ENCODE data around the gene DCTN2. TPM values are rescaled to one million over a fixed set of nuclear protein-coding genes. Genes with fewer than 3 reads are reported as not detected.

DCTN2 gene
- total and polyA plus RNA-seq, 4 donors = 28.5 to 66.6 (median 31.2) TPM

DNA sequence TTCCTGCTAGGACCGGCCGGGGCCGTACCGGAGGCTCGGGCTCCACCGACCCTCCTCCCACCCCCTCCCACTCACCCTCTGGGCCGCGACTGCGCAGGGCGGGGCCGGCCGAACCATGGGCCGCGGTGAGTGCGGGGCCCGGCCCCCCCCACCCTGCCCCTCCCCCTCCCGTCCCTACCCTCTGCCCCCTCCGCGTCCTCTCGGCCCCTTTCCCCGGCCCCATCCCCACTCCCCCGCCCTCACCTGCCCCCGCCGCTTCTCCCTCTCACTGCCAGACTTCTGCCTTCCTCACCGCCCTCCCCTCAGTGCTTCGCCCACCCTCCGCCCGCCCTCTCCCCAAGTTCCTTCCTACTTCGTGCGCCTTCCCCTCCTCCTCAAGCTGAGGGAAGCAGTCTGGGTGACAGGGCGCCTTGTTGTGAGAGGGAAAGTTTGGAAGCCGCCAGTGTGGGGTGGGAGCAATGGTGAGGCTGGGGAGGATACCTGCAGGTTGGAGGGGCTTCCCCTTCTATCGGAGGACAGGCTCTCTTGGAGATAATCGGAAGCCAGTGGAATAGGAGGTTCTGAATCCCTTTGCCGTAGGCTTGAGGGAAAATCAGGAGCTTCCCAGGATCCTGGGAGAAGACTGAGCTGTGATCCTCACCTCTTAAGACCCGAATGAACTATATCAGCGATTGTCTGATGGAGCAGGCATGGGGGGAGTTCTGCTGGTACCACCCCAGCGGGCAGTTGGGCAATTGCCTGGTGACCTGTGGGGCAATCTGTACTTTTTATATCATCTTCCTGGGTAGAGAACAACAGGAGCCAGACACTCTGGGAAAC lies 23.9 kb downstream of the DCTN2 start:
- no peak for DNase-seq (ENCODE audit: low spot score)
- H3K36me3 ChIP-seq (ENCODE audit: control insufficient read depth in 4 of 4, insufficient read depth in 3 of 4, low read depth in 1 of 4, low read length in 3 of 4) = peaks cover 10 to 19% (median 16%) of the 10 kb centered on the region in 4 donors
- WGBS = 2% methylated on average over 38 of the region's 38 CpGs
- TF ChIP-seq NR2F2 (IDR thresholded peaks at IDR 0.05) = peak; percentile 40
- no peak for TF ChIP-seq HNF4G (IDR thresholded peaks at IDR 0.05)
- TF ChIP-seq SP1 (IDR thresholded peaks at IDR 0.05) = no peak
- peak in 1 of 2 donors; percentile 17 for TF ChIP-seq RXRA (IDR thresholded peaks at IDR 0.05)
- no peak for TF ChIP-seq FOXA1 (IDR thresholded peaks at IDR 0.05)
- TF ChIP-seq HNF4A (conservative IDR thresholded peaks at IDR 0.05) = peak; percentile 37 to 60
- TF ChIP-seq TAF1 (conservative IDR thresholded peaks at IDR 0.05) = no peak
- TF ChIP-seq, protein P1, sequence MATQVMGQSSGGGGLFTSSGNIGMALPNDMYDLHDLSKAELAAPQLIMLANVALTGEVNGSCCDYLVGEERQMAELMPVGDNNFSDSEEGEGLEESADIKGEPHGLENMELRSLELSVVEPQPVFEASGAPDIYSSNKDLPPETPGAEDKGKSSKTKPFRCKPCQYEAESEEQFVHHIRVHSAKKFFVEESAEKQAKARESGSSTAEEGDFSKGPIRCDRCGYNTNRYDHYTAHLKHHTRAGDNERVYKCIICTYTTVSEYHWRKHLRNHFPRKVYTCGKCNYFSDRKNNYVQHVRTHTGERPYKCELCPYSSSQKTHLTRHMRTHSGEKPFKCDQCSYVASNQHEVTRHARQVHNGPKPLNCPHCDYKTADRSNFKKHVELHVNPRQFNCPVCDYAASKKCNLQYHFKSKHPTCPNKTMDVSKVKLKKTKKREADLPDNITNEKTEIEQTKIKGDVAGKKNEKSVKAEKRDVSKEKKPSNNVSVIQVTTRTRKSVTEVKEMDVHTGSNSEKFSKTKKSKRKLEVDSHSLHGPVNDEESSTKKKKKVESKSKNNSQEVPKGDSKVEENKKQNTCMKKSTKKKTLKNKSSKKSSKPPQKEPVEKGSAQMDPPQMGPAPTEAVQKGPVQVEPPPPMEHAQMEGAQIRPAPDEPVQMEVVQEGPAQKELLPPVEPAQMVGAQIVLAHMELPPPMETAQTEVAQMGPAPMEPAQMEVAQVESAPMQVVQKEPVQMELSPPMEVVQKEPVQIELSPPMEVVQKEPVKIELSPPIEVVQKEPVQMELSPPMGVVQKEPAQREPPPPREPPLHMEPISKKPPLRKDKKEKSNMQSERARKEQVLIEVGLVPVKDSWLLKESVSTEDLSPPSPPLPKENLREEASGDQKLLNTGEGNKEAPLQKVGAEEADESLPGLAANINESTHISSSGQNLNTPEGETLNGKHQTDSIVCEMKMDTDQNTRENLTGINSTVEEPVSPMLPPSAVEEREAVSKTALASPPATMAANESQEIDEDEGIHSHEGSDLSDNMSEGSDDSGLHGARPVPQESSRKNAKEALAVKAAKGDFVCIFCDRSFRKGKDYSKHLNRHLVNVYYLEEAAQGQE (IDR thresholded peaks at IDR 0.05) = no peak
- TF ChIP-seq, protein P2, sequence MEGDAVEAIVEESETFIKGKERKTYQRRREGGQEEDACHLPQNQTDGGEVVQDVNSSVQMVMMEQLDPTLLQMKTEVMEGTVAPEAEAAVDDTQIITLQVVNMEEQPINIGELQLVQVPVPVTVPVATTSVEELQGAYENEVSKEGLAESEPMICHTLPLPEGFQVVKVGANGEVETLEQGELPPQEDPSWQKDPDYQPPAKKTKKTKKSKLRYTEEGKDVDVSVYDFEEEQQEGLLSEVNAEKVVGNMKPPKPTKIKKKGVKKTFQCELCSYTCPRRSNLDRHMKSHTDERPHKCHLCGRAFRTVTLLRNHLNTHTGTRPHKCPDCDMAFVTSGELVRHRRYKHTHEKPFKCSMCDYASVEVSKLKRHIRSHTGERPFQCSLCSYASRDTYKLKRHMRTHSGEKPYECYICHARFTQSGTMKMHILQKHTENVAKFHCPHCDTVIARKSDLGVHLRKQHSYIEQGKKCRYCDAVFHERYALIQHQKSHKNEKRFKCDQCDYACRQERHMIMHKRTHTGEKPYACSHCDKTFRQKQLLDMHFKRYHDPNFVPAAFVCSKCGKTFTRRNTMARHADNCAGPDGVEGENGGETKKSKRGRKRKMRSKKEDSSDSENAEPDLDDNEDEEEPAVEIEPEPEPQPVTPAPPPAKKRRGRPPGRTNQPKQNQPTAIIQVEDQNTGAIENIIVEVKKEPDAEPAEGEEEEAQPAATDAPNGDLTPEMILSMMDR (IDR thresholded peaks at IDR 0.05; ENCODE audit: low read depth, low read length, missing input control) = peak; percentile 1
- no peak for TF ChIP-seq RAD21 (IDR thresholded peaks at IDR 0.05)
- peak; percentile 19 for TF ChIP-seq YY1 (IDR thresholded peaks at IDR 0.05)
- H3K27ac ChIP-seq (ENCODE audit: low read depth in 1 of 2, low read length in 2 of 2) = peak overlapping the region; percentile 92 to 95
- H3K9ac ChIP-seq (ENCODE audit: low read depth in 1 of 2, low read length in 2 of 2) = peak overlapping the region; percentile 83 to 96
- no peaks in the 10 kb centered on the region for H3K27me3 ChIP-seq (ENCODE audit: control insufficient read depth in 4 of 4, insufficient read depth in 4 of 4, low read length in 3 of 4)
- H3K4me1 ChIP-seq (ENCODE audit: control insufficient read depth in 4 of 4, insufficient read depth in 4 of 4, low read length in 3 of 4) = peaks cover 9 to 50% (median 36%) of the 10 kb centered on the region in 4 donors
- H3K4me3 ChIP-seq (ENCODE audit: low read depth in 1 of 3, low read length in 3 of 3) = peak overlapping the region; percentile 63 to 96 (median 82)
- H3K9me3 ChIP-seq (ENCODE audit: control insufficient read depth in 4 of 4, low read length in 3 of 4) = no peaks in the 10 kb centered on the region

DNA sequence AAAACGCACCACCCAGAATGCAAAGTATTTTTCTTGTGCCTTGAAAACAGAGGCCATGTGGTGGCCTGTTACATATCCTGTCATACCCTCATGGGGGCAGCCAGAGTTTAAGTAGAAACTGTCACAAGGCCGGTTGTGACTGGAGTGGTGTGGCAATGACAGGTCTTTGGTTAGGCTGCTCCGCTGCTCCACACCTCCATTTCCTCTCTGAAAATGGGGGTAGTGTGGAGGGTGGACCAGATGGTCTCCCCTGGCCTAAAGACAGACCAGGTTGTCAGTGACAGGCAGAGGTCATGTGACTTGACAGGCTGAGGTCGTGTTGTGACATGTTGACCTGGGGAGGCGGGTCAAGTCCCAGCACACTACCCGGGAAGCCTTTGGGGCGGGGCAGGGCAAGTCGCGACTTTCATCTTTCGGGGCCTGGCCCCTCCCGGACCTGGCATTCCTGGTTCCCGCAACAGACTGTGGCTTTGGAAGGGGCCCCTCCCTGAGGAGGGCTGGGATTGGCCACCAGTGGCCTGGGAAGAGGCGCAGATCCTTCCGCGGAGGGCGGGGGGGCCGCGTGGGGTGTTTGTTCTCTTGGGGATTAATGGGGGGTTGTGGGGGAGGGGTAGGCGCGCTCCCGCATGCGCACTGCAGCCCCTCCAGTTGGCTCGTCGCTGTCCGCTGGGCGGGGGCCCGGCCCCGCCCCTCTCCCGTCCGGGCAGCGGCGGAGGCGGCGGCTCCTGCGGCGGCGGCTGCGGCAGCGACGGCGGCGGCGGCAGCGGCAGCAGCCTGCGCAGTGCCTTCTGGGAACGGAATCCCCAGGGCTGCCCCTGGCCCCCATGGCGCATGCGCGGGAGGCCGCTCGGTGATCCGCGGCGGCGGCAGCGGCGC lies 24.7 kb downstream of the DCTN2 start, which contains the start of gene MBD6:
Gene MBD6 (plus strand): TSS at position 814 of the 876 bp plus-strand sequence. CDS start 1,480 bp downstream, outside the sequence.
- H3K36me3 ChIP-seq (ENCODE audit: control insufficient read depth in 4 of 4, insufficient read depth in 3 of 4, low read depth in 1 of 4, low read length in 3 of 4) = peaks cover 3 to 19% (median 13%) of the 10 kb centered on the region in 4 donors
- peak within 1 kb of the TSS; percentile 63 to 96 (median 82) for H3K4me3 ChIP-seq (ENCODE audit: low read depth in 1 of 3, low read length in 3 of 3)
- H3K27ac ChIP-seq (ENCODE audit: low read depth in 1 of 2, low read length in 2 of 2) = peak within 1 kb of the TSS; percentile 92 to 95
- H3K9ac ChIP-seq (ENCODE audit: low read depth in 1 of 2, low read length in 2 of 2) = peak within 1 kb of the TSS; percentile 92 to 96
- peak; percentile 89 for DNase-seq (ENCODE audit: low spot score)
- H3K9me3 ChIP-seq (ENCODE audit: control insufficient read depth in 4 of 4, low read length in 3 of 4) = no peaks in the 10 kb centered on the region
- under 1% methylated on average over 57 of the region's 57 CpGs for WGBS
- peaks cover 10 to 56% (median 37%) of the 10 kb centered on the region in 4 donors for H3K4me1 ChIP-seq (ENCODE audit: control insufficient read depth in 4 of 4, insufficient read depth in 4 of 4, low read length in 3 of 4)
- H3K27me3 ChIP-seq (ENCODE audit: control insufficient read depth in 4 of 4, insufficient read depth in 4 of 4, low read length in 3 of 4) = no peaks in the 10 kb centered on the region
- peak in 1 of 2 donors; percentile 43 for TF ChIP-seq GABPA (IDR thresholded peaks at IDR 0.05 in 1 of 2, conservative IDR thresholded peaks at IDR 0.05 in 1 of 2)
- peak; percentile 89 to 94 for TF ChIP-seq RXRA (IDR thresholded peaks at IDR 0.05)
- TF ChIP-seq JUND (IDR thresholded peaks at IDR 0.05) = peak in 1 of 2 donors; percentile 43
- peak; percentile 31 for TF ChIP-seq FOXA2 (IDR thresholded peaks at IDR 0.05)
- TF ChIP-seq SP1 (IDR thresholded peaks at IDR 0.05) = peak; percentile 90
- no peak for TF ChIP-seq EGR1 (IDR thresholded peaks at IDR 0.05; ENCODE audit: low read depth in 2 of 2)
- TF ChIP-seq, protein P1 (IDR thresholded peaks at IDR 0.05) = peak; percentile 60
- TF ChIP-seq NR2F2 (IDR thresholded peaks at IDR 0.05) = peak; percentile 96
- TF ChIP-seq HNF4G (IDR thresholded peaks at IDR 0.05) = no peak
- peak; percentile 83 for TF ChIP-seq YY1 (IDR thresholded peaks at IDR 0.05)
- TF ChIP-seq, protein P3, sequence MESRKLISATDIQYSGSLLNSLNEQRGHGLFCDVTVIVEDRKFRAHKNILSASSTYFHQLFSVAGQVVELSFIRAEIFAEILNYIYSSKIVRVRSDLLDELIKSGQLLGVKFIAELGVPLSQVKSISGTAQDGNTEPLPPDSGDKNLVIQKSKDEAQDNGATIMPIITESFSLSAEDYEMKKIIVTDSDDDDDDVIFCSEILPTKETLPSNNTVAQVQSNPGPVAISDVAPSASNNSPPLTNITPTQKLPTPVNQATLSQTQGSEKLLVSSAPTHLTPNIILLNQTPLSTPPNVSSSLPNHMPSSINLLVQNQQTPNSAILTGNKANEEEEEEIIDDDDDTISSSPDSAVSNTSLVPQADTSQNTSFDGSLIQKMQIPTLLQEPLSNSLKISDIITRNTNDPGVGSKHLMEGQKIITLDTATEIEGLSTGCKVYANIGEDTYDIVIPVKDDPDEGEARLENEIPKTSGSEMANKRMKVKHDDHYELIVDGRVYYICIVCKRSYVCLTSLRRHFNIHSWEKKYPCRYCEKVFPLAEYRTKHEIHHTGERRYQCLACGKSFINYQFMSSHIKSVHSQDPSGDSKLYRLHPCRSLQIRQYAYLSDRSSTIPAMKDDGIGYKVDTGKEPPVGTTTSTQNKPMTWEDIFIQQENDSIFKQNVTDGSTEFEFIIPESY (IDR thresholded peaks at IDR 0.05) = no peak
- TF ChIP-seq, protein P4, sequence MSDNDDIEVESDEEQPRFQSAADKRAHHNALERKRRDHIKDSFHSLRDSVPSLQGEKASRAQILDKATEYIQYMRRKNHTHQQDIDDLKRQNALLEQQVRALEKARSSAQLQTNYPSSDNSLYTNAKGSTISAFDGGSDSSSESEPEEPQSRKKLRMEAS (IDR thresholded peaks at IDR 0.05) = peak; percentile 80
- TF ChIP-seq FOXA1 (IDR thresholded peaks at IDR 0.05) = no peak
